ENCODE measurements around the gene MORN1.

- TF ChIP-seq CTCF (IDR thresholded peaks at IDR 0.05) (no peak), POLR2AphosphoS5 (IDR thresholded peaks at IDR 0.05; ENCODE audit: insufficient read depth in 1 of 2, low read depth in 1 of 2) (no peak), POLR2A (IDR thresholded peaks at IDR 0.05) (no peak)
Measured at GRCh38 chr1:2386636-2387611, 4.4 kb downstream of the MORN1 start.
